Muscle layer of duodenum (tissue), 2 donors: ENCODE measurements around the gene KRTAP10-9.
"Not testable (repeated sequence)": the region's sequence is repeated elsewhere in the genome, so short reads cannot be mapped to it uniquely, and the experiment has no call there.

Experiments
- H3K27ac ChIP-seq: one replicate; pipeline ENCODE4 v1.7.0; 2013; ENCODE audit warnings: mild to moderate bottlenecking, low read length
- H3K27me3 ChIP-seq: one replicate; pipeline ENCODE4 v1.7.0; 2013; ENCODE audit warnings: low read depth, mild to moderate bottlenecking, control low read depth, low read length
- H3K36me3 ChIP-seq, 2 donors: one replicate each; pipeline ENCODE4 v1.7.0; 2013; ENCODE audit warnings: low read length in 2 of 2, control low read depth in 1 of 2, mild to moderate bottlenecking in 1 of 2; ENCODE audit not compliant: insufficient read depth in 2 of 2, control insufficient read depth in 1 of 2
- H3K4me1 ChIP-seq, 2 donors: one replicate each; pipeline ENCODE4 v1.7.0; 2013; ENCODE audit warnings: low read length in 2 of 2, mild to moderate bottlenecking in 2 of 2, control low read depth in 1 of 2, moderate library complexity in 1 of 2; ENCODE audit not compliant: insufficient read depth in 2 of 2, control insufficient read depth in 1 of 2
- H3K4me3 ChIP-seq, 2 donors: one replicate each; pipeline ENCODE4 v1.7.0; 2013; ENCODE audit warnings: low read length in 2 of 2, low read depth in 1 of 2, mild to moderate bottlenecking in 1 of 2
- H3K9me3 ChIP-seq, 2 donors: one replicate each; pipeline ENCODE4 v1.7.0; 2013; ENCODE audit warnings: low read length in 2 of 2, control low read depth in 1 of 2, mild to moderate bottlenecking in 1 of 2; ENCODE audit not compliant: control insufficient read depth in 1 of 2
- donor health status: healthy.

The KRTAP10-9 gene

GRCh38 chr21:44610157-44610843 lies 16.6 kb upstream of the KRTAP10-9 start:
- not testable (repeated sequence) for H3K4me1 ChIP-seq, H3K27ac ChIP-seq, H3K27me3 ChIP-seq, H3K4me3 ChIP-seq, H3K36me3 ChIP-seq
- H3K9me3 ChIP-seq, result peaks cover 0 to 21% of the 10 kb centered on the region in 2 donors

- H3K36me3 ChIP-seq, result no peaks in the 10 kb centered on the region
- no peak overlapping the region for H3K27ac ChIP-seq
- H3K9me3 ChIP-seq, result peaks cover 0 to 21% of the 10 kb centered on the region in 2 donors
- no peaks in the 10 kb centered on the region for H3K27me3 ChIP-seq
- H3K4me1 ChIP-seq, result no peaks in the 10 kb centered on the region
- no peak overlapping the region for H3K4me3 ChIP-seq
These were observed 15.3 kb upstream of the KRTAP10-9 start for GRCh38 chr21:44611551-44611950.

- H3K4me1 ChIP-seq, result no peaks in the 10 kb centered on the region
- H3K4me3 ChIP-seq, result no peak within 1 kb of the TSS
- H3K36me3 ChIP-seq, result no peaks in the 10 kb centered on the region
- no peak within 1 kb of the TSS for H3K27ac ChIP-seq
- H3K27me3 ChIP-seq, result no peaks in the 10 kb centered on the region
- H3K9me3 ChIP-seq, result peaks cover 0 to 21% of the 10 kb centered on the region in 2 donors
These were observed 14.8 kb upstream of the KRTAP10-9 start, which contains the start of gene KRTAP10-8 for GRCh38 chr21:44612029-44612486. Gene KRTAP10-8 (plus strand): TSS chr21:44612079. CDS start chr21:44612101, 22 bp downstream.

- Histone ChIP-seq H3K4me3 (no peak overlapping the region), H3K27ac (no peak overlapping the region), H3K36me3 (no peaks in the 10 kb centered on the region), H3K4me1 (no peaks in the 10 kb centered on the region), H3K27me3 (no peaks in the 10 kb centered on the region), H3K9me3 (peaks cover 0 to 21% of the 10 kb centered on the region in 2 donors)
These were observed 14.1 kb upstream of the KRTAP10-9 start for GRCh38 chr21:44612669-44613229.

- H3K4me1 ChIP-seq, result no peaks in the 10 kb centered on the region
- H3K27me3 ChIP-seq, result no peaks in the 10 kb centered on the region
- no peak overlapping the region for H3K4me3 ChIP-seq
- H3K36me3 ChIP-seq, result no peaks in the 10 kb centered on the region
- H3K9me3 ChIP-seq, result peaks cover 0 to 21% of the 10 kb centered on the region in 2 donors
- no peak overlapping the region for H3K27ac ChIP-seq
These were observed 13.3 kb upstream of the KRTAP10-9 start for GRCh38 chr21:44613386-44614155.

GRCh38 chr21:44614161-44614631 lies 12.7 kb upstream of the KRTAP10-9 start:
- H3K9me3 ChIP-seq, result peaks cover 0 to 19% of the 10 kb centered on the region in 2 donors
- H3K27me3 ChIP-seq, result no peaks in the 10 kb centered on the region

GRCh38 chr21:44614961-44615391 lies 11.9 kb upstream of the KRTAP10-9 start:
- Histone ChIP-seq H3K4me3 (no peak overlapping the region), H3K9me3 (peaks cover 0 to 21% of the 10 kb centered on the region in 2 donors), H3K27me3 (no peaks in the 10 kb centered on the region), H3K27ac (no peak overlapping the region), H3K36me3 (no peaks in the 10 kb centered on the region), H3K4me1 (no peaks in the 10 kb centered on the region)

More at GRCh38 chr21:44614161-44614631, 12.7 kb upstream of the KRTAP10-9 start:
- Histone ChIP-seq H3K4me1 (no peaks in the 10 kb centered on the region), H3K27ac (no peak overlapping the region), H3K36me3 (no peaks in the 10 kb centered on the region), H3K4me3 (no peak overlapping the region)

- Histone ChIP-seq H3K27ac (no peak overlapping the region), H3K4me1 (no peaks in the 10 kb centered on the region), H3K9me3 (peaks cover 0 to 21% of the 10 kb centered on the region in 2 donors), H3K27me3 (no peaks in the 10 kb centered on the region), H3K4me3 (no peak overlapping the region), H3K36me3 (no peaks in the 10 kb centered on the region)
These were observed 11.4 kb upstream of the KRTAP10-9 start for GRCh38 chr21:44615466-44615865.

GRCh38 chr21:44615911-44616590 lies 10.8 kb upstream of the KRTAP10-9 start:
- H3K4me3 ChIP-seq, result no peak overlapping the region
- H3K4me1 ChIP-seq, result no peaks in the 10 kb centered on the region
- H3K27ac ChIP-seq, result no peak overlapping the region
- no peaks in the 10 kb centered on the region for H3K36me3 ChIP-seq
- H3K9me3 ChIP-seq, result peaks cover 0 to 17% of the 10 kb centered on the region in 2 donors
- no peaks in the 10 kb centered on the region for H3K27me3 ChIP-seq

GRCh38 chr21:44616591-44616926 lies 10.3 kb upstream of the KRTAP10-9 start:
- Histone ChIP-seq H3K4me1 (no peaks in the 10 kb centered on the region), H3K4me3 (no peak overlapping the region), H3K9me3 (peaks cover 0 to 12% of the 10 kb centered on the region in 2 donors), H3K36me3 (no peaks in the 10 kb centered on the region), H3K27me3 (no peaks in the 10 kb centered on the region), H3K27ac (no peak overlapping the region)

GRCh38 chr21:44617071-44617501 lies 9.8 kb upstream of the KRTAP10-9 start:
- H3K4me1 ChIP-seq, result no peaks in the 10 kb centered on the region
- no peak overlapping the region for H3K27ac ChIP-seq
- no peaks in the 10 kb centered on the region for H3K27me3 ChIP-seq
- no peak overlapping the region for H3K4me3 ChIP-seq
- no peaks in the 10 kb centered on the region for H3K36me3 ChIP-seq
- H3K9me3 ChIP-seq, result peaks cover 0 to 7% of the 10 kb centered on the region in 2 donors
